Calu3 (cell line): Measurements from ENCODE around the gene MARK4. TPM values are rescaled to one million over a fixed set of nuclear protein-coding genes. Genes with fewer than 3 reads are reported as not detected.

Experiments
- BruUV-seq: library from RNA; stranded (reverse); fragments of 400-500 nt; replicated peaks from 2 replicates; lab custom pipeline; 2021; lab: Mats Ljungman, UMichigan
- CTCF ChIA-PET: fragments of 300-600 bp; sonication (Branson Sonifier 250); formaldehyde crosslinking; loops from one replicate; lab custom pipeline; 2022; ENCODE audit warnings: antibody characterized with exemption; lab: Charles Lee
- DNase-seq: peaks from one replicate; pipeline ENCODE4 v3.0.0; 2022
- H3K27ac Mint-ChIP-seq: one replicate; pipeline ENCODE4 v1.8.0; 2022; ENCODE audit warnings: mixed read lengths; ENCODE audit not compliant: unreplicated experiment
- H3K27me3 Mint-ChIP-seq: one replicate; pipeline ENCODE4 v1.8.0; 2022; ENCODE audit warnings: mixed read lengths; ENCODE audit not compliant: unreplicated experiment
- H3K36me3 Mint-ChIP-seq: one replicate; pipeline ENCODE4 v1.8.0; 2022; ENCODE audit warnings: mild to moderate bottlenecking, moderate library complexity, mixed read lengths; ENCODE audit not compliant: insufficient read depth, unreplicated experiment
- H3K4me1 Mint-ChIP-seq: one replicate; pipeline ENCODE4 v1.8.0; 2022; ENCODE audit warnings: mild to moderate bottlenecking, low read depth, mixed read lengths; ENCODE audit not compliant: unreplicated experiment
- H3K4me3 Mint-ChIP-seq: one replicate; pipeline ENCODE4 v1.8.0; 2022; ENCODE audit warnings: mild to moderate bottlenecking, low read depth, moderate library complexity, mixed read lengths; ENCODE audit not compliant: unreplicated experiment
- H3K9me3 Mint-ChIP-seq: one replicate; pipeline ENCODE4 v1.8.0; 2022; ENCODE audit warnings: low read depth, mixed read lengths; ENCODE audit not compliant: unreplicated experiment
- CTCF ChIP-seq: fragments of 200-600 bp; IDR thresholded peaks from one replicate; pipeline ENCODE4 v1.8.0; 2022; ENCODE audit warnings: antibody characterized with exemption; ENCODE audit not compliant: unreplicated experiment
- intact Hi-C: fragments of 100-400 bp; cut with micrococcal nuclease; formaldehyde crosslinking; loops from one replicate; pipeline ENCODE4 v1.10.0; 2022; ENCODE audit not compliant: unreplicated experiment
- total RNA-seq: library from RNA; stranded (reverse); gene quantifications from 2 replicates; pipeline ENCODE4 v1.2.3, GENCODE V29; 2022

The MARK4 gene
- total RNA-seq, 1 experiment from 2014 or later = 45.9 TPM

- Mint-ChIP-seq H3K9me3 (no peaks in the 10 kb centered on the region), H3K27me3 (peaks cover 56% of the 10 kb centered on the region), H3K27ac (no peak overlapping the region), H3K4me1 (peaks cover 23% of the 10 kb centered on the region), H3K4me3 (no peak overlapping the region), H3K36me3 (peaks cover 6% of the 10 kb centered on the region)
- DNase-seq = no peak
- no peak for TF ChIP-seq CTCF
- intact Hi-C loops = no loop called here
- CTCF ChIA-PET = no interaction called here
- no TSS peak for BruUV-seq
Measured at GRCh38 chr19:45321848-45322247, 70.8 kb downstream of the MARK4 start.

GRCh38 chr19:45322311-45322710 is 71.2 kb downstream of the MARK4 start:
- Mint-ChIP-seq H3K9me3 (no peaks in the 10 kb centered on the region), H3K36me3 (peaks cover 6% of the 10 kb centered on the region), H3K4me3 (no peak overlapping the region), H3K27ac (no peak overlapping the region), H3K4me1 (peaks cover 23% of the 10 kb centered on the region), H3K27me3 (peaks cover 52% of the 10 kb centered on the region)
- TF ChIP-seq CTCF = no peak
- DNase-seq = no peak
- intact Hi-C loops = no loop called here
- BruUV-seq = no TSS peak
- CTCF ChIA-PET = interaction anchor here (0.7 kb wide), 1 partner anchor 148 kb away, joined by 4 read pairs; no protein-coding TSS in a partner anchor

DNA sequence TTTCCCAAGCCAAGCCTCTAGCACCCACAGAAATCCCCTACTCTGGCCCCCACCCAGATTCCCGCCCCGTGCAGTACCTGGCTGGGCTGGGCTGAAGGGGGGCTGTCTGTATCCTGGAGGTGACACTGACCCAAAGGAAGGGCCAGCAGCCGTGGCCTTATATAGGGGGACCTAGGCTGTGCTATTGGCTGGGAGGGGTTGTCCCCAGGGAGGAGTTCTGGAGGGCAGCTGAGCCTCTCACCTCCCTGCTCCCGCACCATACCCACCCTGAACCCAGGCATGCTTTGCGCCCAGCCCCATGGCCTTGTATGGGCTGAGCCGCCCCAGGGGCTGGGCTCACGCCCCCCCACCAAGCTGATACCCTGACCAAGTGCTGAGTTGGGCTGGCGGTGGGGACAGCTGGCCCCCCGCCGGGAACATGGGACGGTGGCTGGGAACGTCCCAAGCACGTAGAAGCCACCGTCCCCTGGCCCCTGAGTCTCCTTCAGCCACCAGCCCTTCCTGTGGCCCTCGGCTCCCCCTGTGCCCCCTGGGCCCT is 71.7 kb downstream of the MARK4 start, which contains the start of gene CKM:
TSS of gene CKM (minus strand) at position 132 of the 538 bp plus-strand sequence. CDS start 3,162 bp downstream, outside the sequence.
- Mint-ChIP-seq H3K27ac (no peak within 1 kb of the TSS), H3K4me1 (peaks cover 23% of the 10 kb centered on the region), H3K9me3 (no peaks in the 10 kb centered on the region), H3K36me3 (peaks cover 6% of the 10 kb centered on the region), H3K27me3 (peaks cover 49% of the 10 kb centered on the region), H3K4me3 (peak within 1 kb of the TSS; percentile 61)
- intact Hi-C loops = no loop called here
- TF ChIP-seq CTCF = no peak
- CTCF ChIA-PET = interaction anchor here (0.7 kb wide), 1 partner anchor 148 kb away, joined by 4 read pairs; no protein-coding TSS in a partner anchor
- no peak for DNase-seq
- BruUV-seq = no TSS peak

DNA sequence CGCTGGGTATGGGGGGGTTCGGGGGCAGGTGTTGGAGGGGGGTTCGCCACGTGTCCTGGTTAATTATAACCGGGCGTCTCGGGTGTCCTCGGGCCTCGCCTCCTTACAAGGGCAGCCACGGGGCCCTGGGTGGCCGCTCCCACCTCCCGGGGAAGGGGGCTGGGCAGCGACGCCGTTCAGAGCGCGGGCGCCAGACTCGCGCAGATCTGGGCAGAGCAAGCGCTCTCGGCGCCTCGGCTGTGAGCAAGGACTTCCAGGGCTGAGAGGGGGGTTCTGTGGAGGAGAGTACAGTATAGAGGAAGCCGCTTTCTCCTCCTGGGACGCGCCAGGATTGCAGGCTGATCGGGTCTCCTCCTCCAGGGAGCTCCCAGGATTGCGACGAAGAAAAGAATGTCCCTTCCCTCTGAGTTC is 72.6 kb downstream of the MARK4 start:
- H3K4me3 Mint-ChIP-seq = peak overlapping the region; percentile 61
- intact Hi-C loops = no loop called here
- H3K9me3 Mint-ChIP-seq = no peaks in the 10 kb centered on the region
- peaks cover 49% of the 10 kb centered on the region for H3K27me3 Mint-ChIP-seq
- H3K27ac Mint-ChIP-seq = no peak overlapping the region
- BruUV-seq = no TSS peak
- H3K4me1 Mint-ChIP-seq = peaks cover 23% of the 10 kb centered on the region
- DNase-seq = peak; percentile 30
- H3K36me3 Mint-ChIP-seq = peaks cover 6% of the 10 kb centered on the region
- TF ChIP-seq CTCF = no peak
- CTCF ChIA-PET = no interaction called here
